Limb (tissue), 2 donors: ENCODE results near the gene BEST1.

Source experiments
- DNase-seq, 2 donors: peaks; one replicate each; pipeline ENCODE4 v3.0.0-alpha.2; 2016; ENCODE audit errors: extremely low spot score in 2 of 2

Gene BEST1

GRCh38 chr11:61914471-61915171 is 35.5 kb upstream of the BEST1 start:
- no peak for DNase-seq

- peak in 1 of 2 donors; percentile 50 for DNase-seq
These were observed 33.3 kb upstream of the BEST1 start for GRCh38 chr11:61916737-61917333.

GRCh38 chr11:61917334-61918109 is 32.6 kb upstream of the BEST1 start, which contains the start of gene RAB3IL1:
RAB3IL1 (minus strand) TSS chr11:61917566; CDS start chr11:61917367, 199 bp downstream.
- DNase-seq, result peak; percentile 43 to 82

- DNase-seq, result peak in 1 of 2 donors; percentile 29
These were observed 31.8 kb upstream of the BEST1 start for GRCh38 chr11:61918251-61918937.

- DNase-seq, result peak in 1 of 2 donors; percentile 29
These were observed 31.0 kb upstream of the BEST1 start for GRCh38 chr11:61918938-61919704.

GRCh38 chr11:61919705-61920631 is 30.2 kb upstream of the BEST1 start:
- DNase-seq, result peak in 1 of 2 donors; percentile 34

GRCh38 chr11:61921446-61921845 is 28.7 kb upstream of the BEST1 start:
- no peak for DNase-seq

GRCh38 chr11:61922539-61922938 is 27.6 kb upstream of the BEST1 start:
- DNase-seq, result peak; percentile 87 to 90

- DNase-seq, result peak; percentile 77 to 80
These were observed 26.7 kb upstream of the BEST1 start for GRCh38 chr11:61923166-61924063.

GRCh38 chr11:61924064-61924455 is 26.1 kb upstream of the BEST1 start:
- peak in 1 of 2 donors; percentile 38 for DNase-seq

GRCh38 chr11:61925736-61926135 is 24.4 kb upstream of the BEST1 start:
- DNase-seq, result no peak

GRCh38 chr11:61926235-61926634 is 23.9 kb upstream of the BEST1 start:
- no peak for DNase-seq

GRCh38 chr11:61927501-61927900 is 22.6 kb upstream of the BEST1 start:
- DNase-seq, result no peak

GRCh38 chr11:61928606-61929005 is 21.5 kb upstream of the BEST1 start:
- DNase-seq, result no peak

GRCh38 chr11:61930933-61931332 is 19.2 kb upstream of the BEST1 start:
- DNase-seq, result no peak

- DNase-seq, result no peak
These were observed 14.3 kb upstream of the BEST1 start for GRCh38 chr11:61935861-61936260.

GRCh38 chr11:61940466-61940865 is 9.7 kb upstream of the BEST1 start:
- no peak for DNase-seq

GRCh38 chr11:61945191-61945590 is 5.0 kb upstream of the BEST1 start:
- DNase-seq, result no peak

- no peak for DNase-seq
These were observed 3.3 kb upstream of the BEST1 start for GRCh38 chr11:61946894-61947293.
